RPMI8226 (cell line): ENCODE measurements around the gene RNF8.
"Not testable (repeated sequence)": the region's sequence is repeated elsewhere in the genome, so short reads cannot be mapped to it uniquely, and the experiment has no call there.

Experiments used
- DNase-seq: peaks from one replicate; pipeline ENCODE4 v3.0.0-alpha.2; 2015

RNF8 gene

DNA sequence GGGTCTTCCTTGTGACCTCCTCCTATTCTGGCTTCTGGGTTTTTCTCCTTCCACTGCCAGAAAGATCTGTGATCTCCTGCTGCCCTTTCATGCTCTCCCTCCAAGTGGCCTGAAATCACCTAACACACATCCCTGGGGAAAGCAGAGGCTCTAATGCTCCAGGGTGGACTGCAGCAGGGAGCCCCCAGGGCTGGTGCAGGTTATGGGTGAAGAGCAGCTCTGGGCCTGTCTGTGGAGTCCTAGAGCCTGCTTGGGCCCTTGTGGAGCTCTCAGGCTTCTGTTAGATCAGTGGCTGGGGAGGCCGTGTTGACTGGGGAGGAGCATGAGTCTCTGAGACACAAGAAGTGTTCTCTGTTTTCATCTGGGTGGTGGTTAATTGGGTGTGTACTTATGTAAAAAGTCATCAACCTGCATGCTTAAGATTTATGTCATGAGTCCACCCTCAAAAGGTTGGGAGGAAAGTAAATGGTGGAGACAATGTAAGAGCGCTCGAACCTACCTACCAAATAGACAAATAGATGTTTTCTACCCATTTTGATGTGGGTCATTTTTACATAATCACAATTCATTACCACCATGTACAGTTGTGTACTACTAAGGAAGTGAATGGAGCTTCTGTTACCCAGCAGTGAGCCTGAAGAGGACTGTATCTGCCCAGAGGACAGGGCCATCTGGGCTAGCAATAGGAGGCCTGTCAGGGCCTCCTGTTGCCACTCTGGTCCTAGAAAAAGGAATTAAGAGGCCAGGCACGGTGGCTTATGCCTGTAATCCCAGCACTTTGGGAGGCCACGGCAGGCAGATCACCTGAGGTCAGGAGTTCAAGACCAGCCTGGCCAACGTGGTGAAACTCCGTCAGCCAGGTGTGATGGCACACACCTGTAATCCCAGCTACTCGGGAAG is 32.0 kb upstream of the RNF8 start:
- DNase-seq, result no peak

DNA sequence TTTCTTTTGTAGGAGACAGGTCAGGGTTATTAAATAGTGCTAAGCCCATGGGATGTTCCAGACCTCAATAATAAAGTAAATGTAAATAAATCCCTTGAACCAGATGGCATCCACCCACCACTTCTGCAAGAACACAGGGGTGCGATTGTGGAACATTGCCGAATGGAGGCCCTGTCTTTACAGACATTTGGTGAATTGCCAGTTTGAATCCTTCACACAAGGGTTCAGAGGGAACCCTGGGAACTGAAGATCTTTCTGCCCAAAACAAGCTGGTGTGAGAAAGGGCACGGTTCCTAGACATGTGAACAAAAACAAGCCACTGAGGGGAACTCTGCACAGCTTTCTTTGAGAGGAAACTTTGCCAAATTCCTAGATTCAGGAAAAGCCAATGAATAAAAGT is 30.2 kb upstream of the RNF8 start:
- DNase-seq, result no peak

DNA sequence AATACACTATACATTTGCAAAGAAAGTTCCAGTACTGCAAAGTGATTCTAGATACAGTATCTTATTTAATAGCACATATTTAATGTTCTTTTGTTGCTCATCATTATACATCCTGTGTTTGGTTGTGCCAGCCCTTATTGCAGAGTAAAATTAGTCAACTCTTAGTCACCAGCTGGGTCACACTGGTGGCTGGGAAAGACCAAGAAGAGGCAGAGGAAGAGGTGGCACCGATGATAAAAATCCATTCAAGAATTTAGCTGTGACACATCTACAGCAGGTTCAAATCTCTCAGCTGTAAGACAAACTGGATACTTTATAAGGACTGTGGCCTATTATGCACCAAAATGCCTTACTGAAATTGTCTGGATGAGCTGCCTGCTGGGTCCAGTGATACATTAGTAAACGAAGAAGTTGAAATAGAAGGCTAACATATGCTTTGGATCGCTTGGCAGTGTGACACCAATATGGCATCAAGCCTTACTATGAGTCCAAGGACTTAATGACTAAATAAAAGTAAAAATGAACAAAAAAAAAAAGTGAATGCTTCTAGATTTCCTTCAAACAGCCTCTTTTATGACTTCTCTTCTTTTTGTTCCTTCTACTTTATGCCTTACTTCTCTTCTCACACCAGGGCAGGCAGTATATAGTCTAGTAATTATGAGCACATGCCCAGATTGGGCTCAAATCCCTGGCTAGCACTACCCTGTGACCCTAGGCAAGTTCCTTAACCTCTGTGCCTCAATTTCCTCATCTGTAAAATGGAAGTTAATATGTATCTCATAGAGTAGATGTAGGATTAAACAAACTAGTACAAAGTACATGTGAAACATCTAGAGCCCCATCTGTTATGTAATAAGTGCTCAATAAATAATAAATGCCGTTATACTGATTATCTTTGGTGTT is 29.4 kb upstream of the RNF8 start:
- DNase-seq, result no peak

DNA sequence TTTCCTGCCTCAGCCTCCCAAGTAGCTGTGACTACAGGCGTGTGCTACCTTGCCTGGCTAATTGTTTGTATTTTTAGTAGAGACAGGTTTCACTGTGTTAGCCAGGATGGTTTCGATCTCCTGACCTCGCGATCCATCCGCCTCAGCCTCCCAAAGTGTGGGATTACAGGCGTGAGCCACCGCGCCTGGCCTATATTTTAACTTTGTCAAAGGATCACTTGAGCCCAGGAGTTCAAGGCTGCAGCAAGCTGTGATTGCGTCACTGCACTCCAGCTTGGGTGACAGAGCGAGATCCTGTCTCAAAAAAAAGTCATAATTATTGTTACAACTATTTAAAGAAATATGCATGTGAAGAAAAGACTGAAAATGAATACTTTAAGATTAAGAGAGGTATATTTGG is 23.4 kb upstream of the RNF8 start:
- DNase-seq, result not testable (repeated sequence)

DNA sequence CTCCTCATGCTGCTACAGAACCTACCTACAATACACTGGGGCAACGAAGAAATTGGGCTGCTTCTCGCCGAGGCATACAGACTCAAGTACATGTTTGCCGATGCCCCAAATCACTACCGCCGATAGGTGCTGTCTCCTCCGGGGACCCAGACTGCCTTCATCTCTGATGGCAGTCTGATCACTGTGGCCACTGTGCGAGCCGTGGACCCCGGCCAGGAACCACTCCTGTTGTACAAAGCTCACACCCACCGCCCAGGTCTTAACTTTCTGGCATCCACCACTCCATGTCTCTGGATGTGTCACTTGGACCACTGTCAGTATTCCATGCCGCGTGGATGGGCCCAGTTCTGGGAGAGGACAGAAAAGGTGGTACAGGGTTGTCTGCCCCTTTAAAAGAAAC is 22.7 kb upstream of the RNF8 start:
- no peak for DNase-seq

DNA sequence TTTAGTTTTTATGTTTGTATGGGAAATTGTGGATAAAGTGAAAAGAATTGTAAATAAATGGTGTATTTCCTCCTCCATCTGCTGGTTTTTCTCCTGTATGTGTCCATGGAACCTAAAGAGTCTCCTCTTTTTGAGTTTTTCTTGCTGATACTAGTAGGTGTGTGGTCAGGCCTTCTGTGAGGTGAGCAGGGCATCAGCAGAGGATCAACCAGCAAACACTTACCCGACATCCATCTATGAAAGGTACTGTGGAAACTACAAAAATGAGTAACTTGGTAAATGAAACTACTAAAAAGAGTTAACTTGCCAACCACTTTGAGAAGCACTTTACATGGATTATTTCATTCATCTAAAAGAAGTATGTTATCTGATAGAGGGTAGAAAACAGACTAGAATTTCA is 20.9 kb upstream of the RNF8 start:
- DNase-seq, result no peak

DNA sequence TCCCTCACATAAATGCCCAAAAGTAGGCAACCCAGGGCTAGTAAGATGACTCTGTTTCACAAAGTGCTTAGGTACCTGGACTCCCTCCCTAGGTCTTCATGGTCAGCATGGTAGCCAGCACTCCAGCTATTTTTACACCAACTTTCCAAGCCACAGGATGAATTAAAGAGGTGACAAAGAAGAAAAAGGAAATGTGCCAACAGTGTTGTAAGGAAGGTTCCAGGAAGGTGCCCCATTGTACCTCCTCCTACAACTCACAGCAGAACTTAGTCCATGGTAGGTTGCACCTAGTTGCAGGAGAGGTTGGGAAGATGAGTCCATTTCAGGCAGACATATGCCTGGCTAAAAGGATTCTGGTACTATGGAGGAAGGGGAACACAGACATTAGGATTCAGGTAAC is 19.7 kb upstream of the RNF8 start:
- no peak for DNase-seq

DNA sequence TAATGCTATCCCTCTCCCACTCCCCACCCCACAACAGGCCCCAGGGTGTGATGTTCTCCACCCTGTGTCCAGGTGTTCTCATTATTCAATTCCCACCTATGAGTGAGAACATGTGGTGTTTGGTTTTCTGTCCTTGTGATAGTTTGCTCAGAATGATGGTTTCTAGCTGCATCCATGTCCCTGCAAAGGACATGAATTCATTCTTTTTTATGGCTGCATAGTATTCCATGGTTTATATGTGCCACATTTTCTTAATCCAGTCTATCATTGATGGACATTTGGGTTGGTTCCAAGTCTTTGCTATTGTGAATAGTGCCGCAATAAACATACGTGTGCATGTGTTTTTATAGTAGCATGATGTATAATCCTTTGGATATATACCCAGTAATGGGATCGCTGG is 15.5 kb upstream of the RNF8 start:
- not testable (repeated sequence) for DNase-seq

DNA sequence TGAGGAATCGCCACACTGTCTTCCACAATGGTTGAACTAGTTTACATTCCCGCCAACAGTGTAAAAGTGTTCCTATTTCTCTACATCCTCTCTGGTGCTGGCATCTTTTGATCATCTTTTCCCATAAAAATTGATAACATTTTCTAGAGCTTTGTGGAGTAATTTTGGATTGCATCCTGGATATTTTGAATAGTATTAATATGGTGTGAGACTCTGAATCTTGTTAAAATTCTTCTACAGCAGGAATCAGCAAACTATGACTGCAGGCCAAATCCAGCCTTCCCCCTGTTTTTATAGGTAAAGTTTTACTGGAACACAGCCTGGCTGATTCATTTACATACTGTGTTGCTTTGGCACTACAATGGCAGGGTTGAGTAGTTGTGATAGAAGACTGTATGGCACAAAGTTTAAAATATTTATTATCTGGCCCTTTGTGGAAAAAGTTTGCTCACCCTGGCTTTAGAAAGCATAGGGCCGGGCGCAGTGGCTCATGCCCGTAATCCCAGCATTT is 15.0 kb upstream of the RNF8 start:
- no peak for DNase-seq

DNA sequence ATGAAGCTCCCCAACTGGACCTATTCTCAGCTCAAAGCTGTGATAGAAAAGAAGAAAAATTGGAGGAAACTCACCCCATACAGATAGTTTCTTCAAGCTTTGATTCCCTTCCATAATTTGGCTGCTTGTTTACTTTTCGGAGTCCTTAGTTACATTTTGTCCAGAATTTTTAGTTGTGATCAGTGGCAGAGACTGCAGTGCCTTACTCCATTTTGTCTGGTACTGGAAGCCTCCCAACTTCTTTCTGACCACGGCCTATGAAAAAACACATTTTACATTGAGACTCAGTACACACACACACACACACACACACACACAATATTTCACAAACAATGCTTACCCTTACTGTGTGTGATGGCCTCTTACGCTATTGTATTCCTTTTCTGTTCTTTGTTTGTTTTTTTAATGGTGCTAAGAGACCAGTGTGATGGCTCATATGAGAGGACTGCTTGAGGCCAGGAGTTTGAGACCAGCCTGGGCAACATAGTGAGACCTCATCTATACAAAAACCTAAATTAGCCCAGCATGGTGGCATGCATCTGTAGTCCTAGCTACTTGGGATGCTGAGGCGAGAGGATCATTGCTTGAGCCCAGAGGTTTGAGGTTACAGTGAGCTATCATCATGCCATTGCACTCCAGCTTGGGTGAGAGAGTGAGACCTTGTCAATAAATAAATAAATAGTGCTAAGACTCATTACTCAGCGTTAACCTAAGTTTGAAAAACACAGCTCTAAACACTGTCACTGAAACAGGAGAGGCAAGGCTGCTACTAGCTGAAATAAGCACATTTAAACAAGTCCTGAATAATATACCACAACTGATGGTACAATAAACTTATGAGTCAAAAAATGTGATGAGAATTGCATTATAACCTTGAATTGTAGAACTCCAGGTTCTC is 13.8 kb upstream of the RNF8 start:
- no peak for DNase-seq

DNA sequence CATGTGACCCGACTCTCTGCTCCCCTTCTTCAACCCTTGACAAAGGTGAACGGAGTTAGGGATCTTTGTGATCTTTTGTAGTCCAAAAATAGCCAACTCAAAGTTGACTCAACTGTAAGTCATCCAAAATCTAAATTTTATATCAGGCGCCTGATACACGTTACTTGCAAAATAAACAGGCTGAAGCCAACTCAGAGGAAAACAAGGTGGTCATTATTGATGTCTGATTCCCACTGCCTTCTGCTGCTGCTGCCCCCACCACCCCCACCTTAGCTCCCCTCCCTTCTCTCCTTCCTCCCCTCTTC is 13.2 kb upstream of the RNF8 start:
- DNase-seq, result no peak

DNA sequence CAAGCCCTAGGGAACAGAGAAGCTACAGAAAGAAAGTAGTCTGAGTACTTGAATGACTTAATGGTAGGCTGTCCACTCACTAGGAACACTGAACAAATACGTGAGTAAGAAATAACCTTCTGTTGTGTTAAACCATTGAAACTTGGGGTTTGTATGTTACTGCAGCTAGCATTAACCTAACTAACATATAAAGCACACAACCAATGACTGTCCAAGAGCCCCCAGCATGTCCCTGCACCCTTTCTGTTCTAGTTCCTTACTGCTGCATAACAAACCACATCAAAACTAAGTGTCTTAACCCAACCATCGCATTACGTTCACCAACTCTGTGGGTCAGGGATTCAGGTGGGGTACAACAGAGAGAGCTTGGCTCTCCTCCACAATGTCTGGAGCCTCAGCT is 10.5 kb upstream of the RNF8 start:
- no peak for DNase-seq

DNA sequence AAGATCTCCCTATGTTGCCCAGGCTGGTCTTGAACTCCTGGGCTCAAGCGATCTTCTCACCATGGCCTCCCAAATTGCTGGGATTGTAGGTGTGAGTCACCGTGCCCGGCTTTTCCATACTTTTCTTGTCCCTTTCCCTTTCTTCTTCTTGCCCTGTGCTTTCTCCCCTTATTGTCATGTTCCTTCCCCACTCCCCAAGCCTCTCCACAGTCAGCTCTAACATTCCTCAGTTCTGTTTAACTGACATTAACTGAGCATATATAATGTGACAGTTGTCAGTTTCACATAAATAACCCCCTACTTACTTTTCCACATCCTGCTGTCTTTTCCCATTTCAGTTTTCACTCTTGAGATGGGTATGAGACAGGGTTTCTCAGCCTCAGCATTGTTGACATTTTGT is 9.5 kb upstream of the RNF8 start:
- no peak for DNase-seq

DNA sequence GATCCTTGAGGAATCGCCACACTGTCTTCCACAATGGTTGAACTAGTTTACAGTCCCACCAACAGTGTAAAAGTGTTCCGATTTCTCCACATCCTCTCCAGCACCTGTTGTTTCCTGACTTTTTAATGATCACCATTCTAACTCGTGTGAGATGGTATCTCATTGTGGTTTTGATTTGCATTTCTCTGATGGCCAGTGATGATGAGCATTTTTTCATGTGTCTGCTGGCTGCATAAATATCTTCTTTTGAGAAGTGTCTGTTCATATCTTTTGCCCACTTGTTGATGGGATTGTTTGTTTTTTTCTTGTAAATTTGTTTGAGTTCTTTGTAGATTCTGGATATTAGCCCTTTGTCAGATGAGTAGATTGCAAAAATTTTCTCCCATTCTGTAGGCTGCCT is 8.0 kb upstream of the RNF8 start:
- not testable (repeated sequence) for DNase-seq

DNA sequence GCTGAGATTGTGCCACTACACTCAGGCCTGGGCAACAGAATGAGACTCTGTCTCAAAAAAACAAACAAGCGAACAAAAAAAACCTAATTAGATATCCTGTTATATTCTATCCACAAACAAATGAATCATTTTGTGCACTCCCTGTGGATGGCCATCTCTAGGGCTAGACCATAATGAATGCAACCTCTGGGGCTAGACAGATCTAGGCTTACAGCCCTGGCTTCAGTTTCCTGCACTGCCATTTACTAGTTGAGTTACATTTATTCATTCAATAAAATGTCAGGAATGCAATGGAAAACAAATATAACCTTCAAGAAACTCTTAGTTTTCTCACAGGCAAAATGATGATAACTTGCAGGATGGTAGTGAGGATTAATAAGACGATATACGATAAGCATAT is 6.6 kb upstream of the RNF8 start:
- no peak for DNase-seq

DNA sequence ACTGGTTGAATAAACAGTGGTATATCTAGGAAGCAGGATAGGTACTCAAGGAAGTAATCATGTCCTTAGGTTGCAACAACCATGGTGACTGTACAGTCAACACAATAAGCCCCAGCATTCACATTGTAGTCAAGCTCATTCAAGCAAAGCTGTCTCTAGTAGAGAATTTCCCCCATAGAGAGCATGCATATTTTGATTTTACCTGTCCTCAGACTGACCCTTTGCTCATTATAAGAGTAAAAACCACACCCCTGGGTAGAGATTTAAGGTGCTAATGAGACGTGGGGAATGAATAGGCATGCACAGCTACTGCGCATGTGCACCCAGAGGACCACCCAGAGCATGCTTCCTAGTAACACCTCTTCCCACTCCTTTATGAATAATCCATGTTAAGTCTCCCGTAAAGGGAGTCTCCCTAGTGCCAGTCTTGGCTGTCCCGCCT is 6.1 kb upstream of the RNF8 start:
- DNase-seq, result no peak

DNA sequence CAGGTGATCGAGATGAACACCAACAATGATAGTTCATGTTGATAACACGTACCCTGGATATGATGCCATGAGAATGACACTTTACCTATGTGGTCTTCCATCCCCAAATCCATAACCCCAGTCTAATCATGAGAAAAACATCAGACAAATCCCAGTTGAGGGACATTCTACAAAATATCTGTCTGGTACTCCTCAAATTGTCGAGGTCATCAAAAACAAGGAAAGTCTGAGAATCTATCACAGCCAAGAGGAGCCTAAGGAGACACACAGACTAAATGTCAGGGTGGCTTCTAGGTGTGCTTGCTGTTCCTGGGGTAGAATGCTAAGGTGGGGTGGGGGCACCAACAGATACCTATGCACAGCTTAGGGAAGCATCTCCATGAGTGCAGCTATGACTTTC is 2.8 kb upstream of the RNF8 start:
- no peak for DNase-seq

DNA sequence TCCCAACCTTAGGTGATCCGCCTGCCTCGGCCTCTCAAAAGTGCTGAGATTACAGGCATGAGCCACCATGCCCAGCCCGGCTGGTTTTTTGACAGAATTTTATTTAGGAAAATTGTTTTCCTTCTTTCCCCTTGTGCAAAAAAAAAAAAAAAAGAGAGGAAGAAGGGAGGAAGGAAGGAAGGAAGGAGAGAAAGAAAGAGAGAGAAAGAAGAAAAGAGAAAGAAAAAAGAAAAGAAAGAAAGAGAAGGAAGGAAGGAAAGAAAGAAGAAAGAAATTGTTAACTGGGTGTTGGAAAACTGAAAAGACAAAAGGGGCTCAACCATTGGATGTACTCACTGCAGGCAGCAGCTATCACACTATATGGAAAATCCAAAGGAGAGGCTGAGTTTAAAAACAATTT is 1.4 kb upstream of the RNF8 start:
- DNase-seq, result no peak

DNA sequence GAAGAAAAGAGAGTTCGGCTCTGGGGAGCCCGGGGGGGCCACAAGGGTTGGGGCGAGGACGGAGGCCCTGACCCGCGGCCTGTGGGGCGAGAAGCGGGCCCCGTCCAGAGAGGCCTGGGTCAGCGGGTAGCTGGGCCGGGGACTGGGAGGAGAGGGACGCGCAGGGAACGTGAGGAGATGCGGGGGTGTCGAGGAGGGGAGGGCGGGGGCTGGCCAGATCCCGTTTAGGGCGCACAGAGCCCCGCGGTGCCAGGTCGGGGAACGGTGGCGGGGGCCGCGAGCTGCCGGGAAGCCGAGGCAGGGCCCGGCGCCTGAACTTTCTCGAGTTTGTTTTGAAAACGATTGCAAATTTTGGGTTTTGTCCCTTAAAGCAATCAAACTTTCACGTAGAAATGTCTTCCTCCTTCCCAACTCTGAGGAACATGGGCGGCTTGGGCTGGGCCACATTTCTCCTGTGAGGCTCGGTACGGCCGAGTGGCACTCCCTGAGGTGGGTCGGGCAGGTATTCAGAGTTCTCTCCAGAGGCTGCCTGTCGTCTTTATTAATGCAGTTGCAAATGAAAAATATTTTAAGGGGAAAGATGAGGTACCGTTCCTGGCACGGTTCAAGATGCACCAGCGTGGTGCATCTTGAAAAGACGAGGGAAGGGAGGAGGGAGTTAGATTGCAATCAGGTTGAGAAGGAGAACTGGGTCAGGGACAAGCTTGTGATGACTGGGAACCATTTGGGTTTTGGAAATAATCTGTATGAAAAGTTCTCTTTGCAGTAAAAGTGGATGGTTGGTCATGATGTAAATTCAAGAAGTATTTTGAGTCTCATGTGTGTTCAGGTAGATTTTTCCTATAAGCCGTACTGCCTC is 972 bp downstream of the RNF8 start:
- peak; percentile 4 for DNase-seq

DNA sequence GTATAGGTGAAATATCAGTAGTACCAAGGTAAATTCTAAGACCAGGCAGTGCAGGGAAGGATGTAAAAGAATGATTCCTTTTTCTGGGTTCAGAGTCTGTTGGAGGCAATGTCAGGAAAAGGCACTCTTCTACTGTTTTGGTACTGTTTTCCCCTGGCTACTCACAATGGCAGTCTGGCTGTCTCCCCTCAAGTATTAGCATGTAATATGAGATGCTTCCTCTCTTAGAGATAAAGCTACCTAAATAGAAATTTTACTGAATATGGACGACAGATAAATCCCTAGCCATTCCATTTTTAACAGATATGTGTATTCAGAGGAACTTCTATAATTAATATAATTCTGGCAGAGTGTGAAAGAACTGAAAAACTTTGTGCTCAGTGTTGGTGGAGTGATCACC is 3.5 kb downstream of the RNF8 start:
- DNase-seq, result no peak

DNA sequence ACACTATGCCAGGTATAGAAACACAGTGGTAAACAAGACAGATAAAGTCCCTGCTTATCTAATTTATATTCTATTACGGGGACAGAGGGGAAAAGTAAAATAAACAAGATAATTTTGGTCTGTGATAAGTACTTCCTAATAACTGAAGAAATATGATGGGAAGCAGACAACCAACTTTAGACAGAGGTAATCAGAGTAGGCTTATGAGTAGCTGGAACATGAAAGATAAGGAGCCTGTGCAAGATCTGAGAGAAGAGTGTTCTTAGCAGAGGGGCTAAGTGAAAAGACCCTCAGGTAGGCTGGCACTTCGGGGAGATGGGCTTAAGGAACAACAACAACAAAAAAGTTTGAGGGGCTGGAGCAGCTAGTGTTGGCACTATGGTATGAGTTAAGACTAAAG is 4.1 kb downstream of the RNF8 start:
- DNase-seq, result no peak

DNA sequence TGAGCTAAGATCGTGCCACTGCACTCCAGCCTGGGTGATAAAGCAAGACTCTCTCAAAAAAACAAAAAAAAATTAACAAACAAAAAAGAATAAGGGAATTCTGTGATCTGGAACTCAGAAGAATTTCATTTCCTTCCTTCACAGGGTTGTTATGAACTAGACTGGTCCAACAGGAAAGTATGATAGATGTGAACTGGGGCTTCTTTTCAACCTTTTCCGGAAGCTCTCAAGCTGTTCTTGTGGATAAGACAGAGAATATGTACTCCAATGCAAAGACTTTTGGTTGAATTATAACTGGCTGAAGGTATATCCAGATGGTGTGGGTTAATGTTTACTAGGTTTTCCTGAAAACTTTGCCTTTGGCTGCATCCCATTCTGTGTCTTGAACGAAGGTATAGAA is 5.3 kb downstream of the RNF8 start:
- DNase-seq, result no peak
